ENCODE data around the gene CSTPP1.

Gene CSTPP1

DNA sequence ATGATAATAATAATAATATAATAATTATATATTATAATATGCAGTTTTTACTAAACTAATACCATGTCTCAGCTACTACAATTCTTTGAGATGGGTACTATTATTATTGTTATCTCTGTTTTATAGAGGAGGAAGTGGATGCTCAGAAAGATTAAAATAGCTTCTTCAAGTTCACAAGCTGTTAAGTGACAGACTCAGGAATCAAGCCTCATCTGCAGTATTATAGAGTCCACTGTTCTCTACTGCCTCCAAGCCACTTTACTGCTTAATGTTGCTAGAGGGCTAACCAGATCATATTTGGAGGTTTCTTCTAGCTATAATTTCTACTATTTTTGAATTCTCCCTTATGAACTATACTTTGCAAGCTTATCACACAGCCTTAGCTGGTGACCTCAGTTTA, 62.7 kb downstream of the CSTPP1 start:
- no peak for DNase-seq

- DNase-seq: no peak
Measured at GRCh38 chr11:47000033-47000432, 63.5 kb downstream of the CSTPP1 start.

GRCh38 chr11:47001781-47002181, 65.2 kb downstream of the CSTPP1 start:
- no peak for DNase-seq

GRCh38 chr11:47002390-47002789, 65.8 kb downstream of the CSTPP1 start:
- no peak for DNase-seq

- no peak for DNase-seq
Measured at GRCh38 chr11:47003180-47003877, 66.8 kb downstream of the CSTPP1 start.

GRCh38 chr11:47004595-47005033, 68.1 kb downstream of the CSTPP1 start:
- DNase-seq: peak; percentile 89

- no peak for DNase-seq
Measured at GRCh38 chr11:47005441-47005840, 68.9 kb downstream of the CSTPP1 start.

DNA sequence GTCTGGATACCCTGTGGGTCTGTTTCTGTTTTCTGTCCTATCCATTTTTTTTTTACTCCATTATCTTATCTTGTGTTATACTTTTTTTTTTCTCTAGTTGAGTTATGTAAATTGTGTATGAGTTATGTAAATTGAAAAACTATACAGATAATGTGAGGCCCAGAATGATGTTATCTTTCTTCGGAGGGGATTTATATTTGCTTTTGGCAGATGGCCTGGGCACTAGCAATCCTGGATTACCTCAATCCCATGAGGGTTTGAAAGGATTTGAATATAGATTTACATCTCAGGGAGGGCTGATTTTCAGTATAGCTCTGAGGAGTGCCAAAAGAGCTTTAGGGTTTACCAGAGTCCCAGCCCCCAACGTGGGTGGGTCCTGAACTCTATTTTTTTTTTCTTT, 71.0 kb downstream of the CSTPP1 start:
- DNase-seq: no peak

- DNase-seq: no peak
Measured at GRCh38 chr11:47010179-47010578, 73.6 kb downstream of the CSTPP1 start.

DNA sequence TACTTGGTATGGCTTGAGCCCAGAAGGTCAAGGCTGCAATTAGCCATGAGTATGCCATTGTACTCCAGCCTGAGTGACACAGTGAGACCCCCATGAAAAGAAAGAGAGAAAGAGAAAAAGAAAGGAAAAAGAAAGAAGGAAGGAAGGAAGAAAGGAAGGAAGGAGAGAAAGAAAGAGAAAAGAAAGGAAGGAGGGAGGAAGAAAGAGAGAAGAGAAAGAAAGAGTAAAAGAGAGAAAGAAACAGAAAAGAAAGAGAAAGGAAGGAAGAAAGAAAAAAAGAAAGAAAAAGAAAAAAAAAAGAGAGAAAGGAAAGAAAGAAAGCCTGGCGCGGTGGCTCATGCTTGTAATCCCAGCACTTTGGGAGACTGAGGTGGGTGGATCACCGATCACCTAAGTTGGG, 77.5 kb downstream of the CSTPP1 start:
- DNase-seq: no peak

DNA sequence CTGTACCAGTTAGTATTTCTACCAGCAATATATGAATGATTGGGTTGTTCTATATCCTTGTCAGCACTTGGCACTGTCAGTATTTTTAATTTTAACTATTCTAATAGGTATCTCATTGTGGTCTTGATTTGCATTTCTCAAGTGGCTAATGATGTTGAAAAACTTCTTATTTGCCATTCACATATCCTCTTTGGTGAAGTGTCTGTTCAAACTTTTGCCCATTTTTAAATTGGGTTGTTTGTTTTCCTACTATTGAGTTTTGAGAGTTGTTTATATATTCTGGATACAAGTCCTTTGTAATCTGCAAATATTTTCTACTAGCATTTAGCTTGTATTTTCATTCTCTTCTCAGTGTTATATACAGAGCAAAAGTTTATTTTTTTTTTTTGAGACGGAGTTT, 82.1 kb downstream of the CSTPP1 start:
- DNase-seq: no peak

DNA sequence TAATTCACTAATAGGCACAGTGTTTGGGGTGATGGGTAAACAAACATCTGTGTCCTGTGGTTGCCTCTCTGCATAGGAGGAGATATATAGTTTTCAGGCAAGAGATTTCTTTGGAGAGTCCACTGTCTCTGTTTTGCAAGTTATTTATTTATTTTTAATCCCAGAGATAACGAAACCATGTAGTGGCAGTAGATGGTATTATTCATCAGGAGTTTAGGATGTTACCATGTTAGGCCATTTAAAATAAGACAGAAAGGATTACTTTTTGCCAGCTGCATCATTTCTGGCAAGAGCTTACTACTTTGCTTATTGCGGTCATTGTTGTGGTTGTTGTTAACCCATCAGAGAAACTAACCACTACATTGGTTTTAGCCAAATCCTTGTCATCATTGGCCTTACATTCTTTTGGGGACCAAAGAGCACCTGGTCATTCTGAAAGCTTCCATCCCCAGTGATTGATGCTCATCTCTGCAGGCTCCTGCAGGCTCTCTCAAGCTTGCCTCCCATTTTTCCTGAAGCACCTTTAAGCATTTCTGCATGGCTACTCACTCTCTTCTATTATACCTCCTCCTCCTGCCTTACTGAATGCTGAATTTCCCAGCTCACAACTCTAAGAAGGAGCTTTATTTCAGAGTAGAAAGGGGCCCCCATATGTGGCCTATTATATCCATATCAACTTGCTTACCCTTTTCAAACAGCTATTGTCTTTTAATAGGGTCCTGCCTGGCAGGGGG, 84.4 kb downstream of the CSTPP1 start:
- DNase-seq: no peak

DNA sequence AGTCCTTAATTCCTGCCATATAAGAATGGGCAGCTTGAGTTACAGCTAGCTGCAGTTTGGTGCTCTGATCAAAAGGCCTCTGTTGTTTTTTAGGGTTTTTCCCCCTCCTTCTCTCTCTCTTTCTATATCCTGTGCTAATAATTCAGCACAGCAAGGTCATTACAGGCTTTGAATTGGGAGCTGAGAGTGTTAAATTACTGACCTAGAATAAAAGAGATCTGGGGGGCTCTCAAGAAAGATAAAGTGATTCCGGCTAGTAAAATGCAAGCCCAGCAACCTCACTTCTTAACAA, 84.9 kb downstream of the CSTPP1 start:
- no peak for DNase-seq

- DNase-seq: no peak
Measured at GRCh38 chr11:47021965-47022364, 85.4 kb downstream of the CSTPP1 start.

DNA sequence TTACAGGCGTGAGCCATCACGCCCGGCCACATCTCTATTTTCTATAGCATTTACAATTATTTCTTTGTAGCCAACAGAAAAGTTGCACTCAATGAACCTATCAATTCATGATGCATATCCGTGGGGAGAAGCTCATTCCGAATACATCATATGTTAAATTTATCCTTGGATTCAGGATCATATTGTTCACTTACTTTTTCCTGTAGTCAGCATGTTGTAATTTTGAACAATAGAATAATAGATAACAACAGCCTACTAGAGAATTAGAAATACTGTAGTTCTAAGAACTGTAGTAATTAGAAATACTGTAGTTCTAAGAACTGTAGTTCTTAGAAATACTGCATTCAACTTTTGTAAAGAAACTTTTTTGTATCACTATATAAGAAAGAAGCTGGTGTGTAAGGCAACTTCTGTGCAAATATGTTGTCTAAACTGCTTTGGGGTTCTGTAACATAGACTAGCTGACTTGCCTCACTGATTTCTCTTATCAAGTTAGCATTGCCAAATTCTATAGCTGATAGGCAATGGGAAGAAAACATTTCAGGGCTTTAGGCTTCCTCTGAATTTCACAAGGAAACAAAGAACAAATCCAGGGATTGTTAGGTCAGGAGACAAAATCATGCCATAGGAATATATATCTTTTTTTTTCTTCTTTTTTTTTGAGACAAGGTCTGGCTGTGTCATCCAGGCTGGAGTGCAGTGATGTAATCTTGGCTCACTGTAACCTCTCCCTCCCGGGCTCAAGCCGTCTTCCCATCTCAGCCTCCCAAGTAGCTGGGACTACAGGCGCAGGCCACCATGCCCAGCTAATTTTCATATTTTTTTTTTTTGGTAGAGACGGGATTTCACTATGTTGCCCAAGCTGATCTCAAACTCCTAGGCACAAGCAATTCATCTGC, 91.9 kb downstream of the CSTPP1 start:
- DNase-seq: no peak

- DNase-seq: no peak
Measured at GRCh38 chr11:47033439-47033838, 96.9 kb downstream of the CSTPP1 start.

- DNase-seq: no peak
Measured at GRCh38 chr11:47034091-47034490, 97.5 kb downstream of the CSTPP1 start.

DNA sequence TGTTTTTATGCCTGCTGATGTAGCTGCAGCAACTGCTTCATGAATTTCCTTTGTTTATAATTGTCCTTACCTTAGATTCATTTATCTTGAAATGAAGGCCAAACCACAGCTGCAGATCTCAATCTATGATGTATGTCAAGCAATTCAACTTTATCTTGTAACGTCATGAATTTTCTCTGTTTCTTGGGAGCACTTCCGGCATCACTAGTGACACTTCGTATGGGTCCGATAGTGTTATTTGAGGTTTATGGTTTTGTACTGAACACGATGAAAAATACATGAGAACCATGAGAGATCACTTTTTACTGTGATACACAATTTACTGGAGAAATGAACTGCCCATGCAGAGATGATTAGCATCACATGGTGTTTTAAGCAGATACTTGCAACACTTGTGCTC, 98.5 kb downstream of the CSTPP1 start:
- no peak for DNase-seq

DNA sequence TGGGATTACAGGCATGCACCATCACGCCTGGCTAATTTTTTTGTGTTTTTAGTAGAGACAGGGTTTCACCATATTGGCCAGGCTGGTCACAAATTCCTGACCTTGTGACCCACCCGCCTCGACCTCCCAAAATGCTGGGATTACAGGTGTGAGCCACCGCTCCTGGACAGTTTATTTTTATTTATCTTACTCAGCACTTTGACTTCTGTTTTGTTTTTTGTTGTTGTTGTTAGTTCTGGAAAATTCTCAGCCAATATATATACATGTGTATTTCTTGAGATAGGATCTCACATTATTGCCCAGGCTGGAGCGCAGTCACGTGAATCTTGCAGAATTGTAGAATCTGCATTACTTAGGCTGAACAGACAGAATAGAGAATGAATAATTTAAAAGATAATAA, 107.6 kb downstream of the CSTPP1 start:
- no peak for DNase-seq

- no peak for DNase-seq
Measured at GRCh38 chr11:47047972-47048371, 111.4 kb downstream of the CSTPP1 start.

DNA sequence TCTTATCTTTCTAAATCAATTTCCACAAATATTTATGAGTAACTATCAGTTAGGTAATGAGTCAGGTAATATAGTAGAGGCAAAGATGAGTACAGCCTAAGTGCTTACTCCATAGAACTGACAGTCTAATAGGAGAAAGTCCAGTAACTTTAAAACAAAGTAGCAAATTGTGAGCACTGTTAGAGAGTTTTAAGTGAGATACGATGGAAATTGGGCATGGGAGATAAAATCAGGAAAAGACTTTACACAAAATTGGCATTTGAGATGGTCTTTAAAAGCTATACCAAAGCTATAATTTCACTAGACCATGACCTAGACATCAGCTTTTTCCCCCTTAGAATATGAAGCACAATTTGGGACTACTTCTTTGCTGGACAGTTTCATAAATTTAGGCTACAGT, 113.7 kb downstream of the CSTPP1 start:
- no peak for DNase-seq

DNA sequence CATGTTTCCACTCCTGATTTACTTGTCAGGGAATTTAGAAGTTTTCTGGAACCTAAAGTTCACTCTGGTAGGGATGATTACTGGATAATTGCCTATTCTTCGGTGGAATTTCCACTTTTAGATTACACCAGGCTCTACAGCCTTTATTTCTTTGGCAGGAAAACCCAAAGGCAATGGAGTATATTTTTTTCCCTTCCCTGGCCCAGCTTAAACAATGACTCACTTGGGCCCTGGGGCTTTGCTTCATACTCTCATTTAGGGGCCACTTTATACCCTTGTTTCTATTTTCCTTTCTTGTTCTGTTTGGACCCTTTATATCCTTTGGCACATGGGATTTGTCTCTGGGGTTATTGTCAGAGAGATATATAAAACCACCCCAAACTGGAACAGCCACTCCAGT, 114.7 kb downstream of the CSTPP1 start:
- no peak for DNase-seq

DNA sequence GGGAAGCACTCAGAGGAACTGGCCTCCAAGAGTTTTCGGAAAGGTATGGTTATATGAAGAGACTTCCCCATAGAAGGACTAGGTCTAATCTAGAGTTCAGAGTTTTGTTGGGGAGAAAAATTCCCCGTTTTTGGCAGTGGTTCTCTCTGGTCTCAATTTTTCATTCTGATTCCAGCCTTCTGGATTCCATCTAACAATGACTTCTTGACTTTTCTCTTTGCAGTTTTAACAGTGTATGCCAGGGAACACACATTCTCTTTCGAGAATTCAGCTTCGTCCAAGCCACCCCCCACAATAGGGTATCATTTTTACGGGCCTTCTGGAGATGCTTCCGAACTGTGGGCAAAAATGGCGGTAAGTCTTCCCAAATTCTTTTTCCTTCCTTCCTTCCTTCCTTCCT, 115.6 kb downstream of the CSTPP1 start:
- no peak for DNase-seq

DNA sequence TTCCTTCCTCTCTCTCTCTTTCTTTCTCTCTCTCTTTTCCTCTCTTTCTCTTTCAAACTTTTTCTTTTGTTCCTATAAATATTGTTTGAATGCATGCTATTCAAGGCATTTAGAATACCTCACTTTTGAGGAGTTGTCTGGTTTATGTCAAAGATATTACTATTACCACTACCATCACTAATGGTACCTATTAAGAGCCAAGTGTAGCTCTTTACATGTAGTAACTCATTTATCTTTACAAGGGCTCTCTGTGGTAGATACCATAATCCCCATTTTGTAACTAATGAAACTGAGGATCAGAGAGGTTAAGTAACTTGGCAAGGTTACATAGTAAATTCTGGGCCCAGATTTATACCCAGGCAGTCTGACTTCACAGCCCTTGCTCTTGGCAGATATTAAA, 116.0 kb downstream of the CSTPP1 start:
- no peak for DNase-seq

Data from amniotic stem cell (primary cell).